ENCODE measurements around the gene PPP1R12B. TPM values are rescaled to one million over a fixed set of nuclear protein-coding genes. Genes with fewer than 3 reads are reported as not detected.

The PPP1R12B gene
- total and polyA plus RNA-seq, 2 experiments from 2014 or later, result 13.2 to 13.8 TPM

- Mint-ChIP-seq H3K4me1 (peaks cover 35% of the 10 kb centered on the region), H3K27ac (no peak overlapping the region), H3K27me3 (ENCODE audit: insufficient read depth, low read depth, poor library complexity) (no peaks in the 10 kb centered on the region), H3K4me3 (no peak overlapping the region), H3K9me3 (no peaks in the 10 kb centered on the region), H3K36me3 (ENCODE audit: low read depth) (no peaks in the 10 kb centered on the region; the same call in 2 of the 3 replicates)
- DNase-seq (ENCODE audit: low spot score) (peak; percentile 78), ATAC-seq (peak; percentile 57)
- Histone ChIP-seq H4K20me1 (replicated peaks; ENCODE audit: insufficient read depth) (no peaks in the 10 kb centered on the region), H3K4me3 (no peak overlapping the region), H3K36me3 (ENCODE audit: insufficient read depth) (no peaks in the 10 kb centered on the region), H3K9me2 (ENCODE audit: insufficient read depth) (no peaks in the 10 kb centered on the region), H2AFZ (no peak overlapping the region), H3K79me2 (replicated peaks; ENCODE audit: insufficient read depth) (no peaks in the 10 kb centered on the region), H3F3A (replicated peaks; ENCODE audit: low read depth) (no peaks in the 10 kb centered on the region), H3K4me1 (ENCODE audit: insufficient read depth) (peaks cover 30% of the 10 kb centered on the region), H3K27me3 (ENCODE audit: insufficient read depth) (no peaks in the 10 kb centered on the region), H3K4me2 (no peak overlapping the region), H3K27ac (ENCODE audit: low read depth) (no peak overlapping the region)
- TF ChIP-seq, protein P1, sequence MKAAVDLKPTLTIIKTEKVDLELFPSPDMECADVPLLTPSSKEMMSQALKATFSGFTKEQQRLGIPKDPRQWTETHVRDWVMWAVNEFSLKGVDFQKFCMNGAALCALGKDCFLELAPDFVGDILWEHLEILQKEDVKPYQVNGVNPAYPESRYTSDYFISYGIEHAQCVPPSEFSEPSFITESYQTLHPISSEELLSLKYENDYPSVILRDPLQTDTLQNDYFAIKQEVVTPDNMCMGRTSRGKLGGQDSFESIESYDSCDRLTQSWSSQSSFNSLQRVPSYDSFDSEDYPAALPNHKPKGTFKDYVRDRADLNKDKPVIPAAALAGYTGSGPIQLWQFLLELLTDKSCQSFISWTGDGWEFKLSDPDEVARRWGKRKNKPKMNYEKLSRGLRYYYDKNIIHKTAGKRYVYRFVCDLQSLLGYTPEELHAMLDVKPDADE (IDR thresholded peaks at IDR 0.05), result no peak
- TF ChIP-seq CREB1 (CRISPR knock-in tag; IDR thresholded peaks at IDR 0.05; ENCODE audit: low read depth), result no peak
- TF ChIP-seq STAT1 (IDR thresholded peaks at IDR 0.05; ENCODE audit: unreplicated experiment), result no peak
- no peak for TF ChIP-seq ZNF331 (CRISPR knock-in tag; IDR thresholded peaks at IDR 0.05; ENCODE audit: low read depth)
- TF ChIP-seq, protein P2, sequence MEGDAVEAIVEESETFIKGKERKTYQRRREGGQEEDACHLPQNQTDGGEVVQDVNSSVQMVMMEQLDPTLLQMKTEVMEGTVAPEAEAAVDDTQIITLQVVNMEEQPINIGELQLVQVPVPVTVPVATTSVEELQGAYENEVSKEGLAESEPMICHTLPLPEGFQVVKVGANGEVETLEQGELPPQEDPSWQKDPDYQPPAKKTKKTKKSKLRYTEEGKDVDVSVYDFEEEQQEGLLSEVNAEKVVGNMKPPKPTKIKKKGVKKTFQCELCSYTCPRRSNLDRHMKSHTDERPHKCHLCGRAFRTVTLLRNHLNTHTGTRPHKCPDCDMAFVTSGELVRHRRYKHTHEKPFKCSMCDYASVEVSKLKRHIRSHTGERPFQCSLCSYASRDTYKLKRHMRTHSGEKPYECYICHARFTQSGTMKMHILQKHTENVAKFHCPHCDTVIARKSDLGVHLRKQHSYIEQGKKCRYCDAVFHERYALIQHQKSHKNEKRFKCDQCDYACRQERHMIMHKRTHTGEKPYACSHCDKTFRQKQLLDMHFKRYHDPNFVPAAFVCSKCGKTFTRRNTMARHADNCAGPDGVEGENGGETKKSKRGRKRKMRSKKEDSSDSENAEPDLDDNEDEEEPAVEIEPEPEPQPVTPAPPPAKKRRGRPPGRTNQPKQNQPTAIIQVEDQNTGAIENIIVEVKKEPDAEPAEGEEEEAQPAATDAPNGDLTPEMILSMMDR (conservative IDR thresholded peaks at IDR 0.05; ENCODE audit: low read depth in 2 of 2), result peak; percentile 90 to 99
- no peak for TF ChIP-seq NANOG (IDR thresholded peaks at IDR 0.05; ENCODE audit: borderline replicate concordance)
- TF ChIP-seq EZH2phosphoT487 (IDR thresholded peaks at IDR 0.05; ENCODE audit: unreplicated experiment), result no peak
- TF ChIP-seq REST (IDR thresholded peaks at IDR 0.05; ENCODE audit: unreplicated experiment), result no peak
- TF ChIP-seq, protein P3, sequence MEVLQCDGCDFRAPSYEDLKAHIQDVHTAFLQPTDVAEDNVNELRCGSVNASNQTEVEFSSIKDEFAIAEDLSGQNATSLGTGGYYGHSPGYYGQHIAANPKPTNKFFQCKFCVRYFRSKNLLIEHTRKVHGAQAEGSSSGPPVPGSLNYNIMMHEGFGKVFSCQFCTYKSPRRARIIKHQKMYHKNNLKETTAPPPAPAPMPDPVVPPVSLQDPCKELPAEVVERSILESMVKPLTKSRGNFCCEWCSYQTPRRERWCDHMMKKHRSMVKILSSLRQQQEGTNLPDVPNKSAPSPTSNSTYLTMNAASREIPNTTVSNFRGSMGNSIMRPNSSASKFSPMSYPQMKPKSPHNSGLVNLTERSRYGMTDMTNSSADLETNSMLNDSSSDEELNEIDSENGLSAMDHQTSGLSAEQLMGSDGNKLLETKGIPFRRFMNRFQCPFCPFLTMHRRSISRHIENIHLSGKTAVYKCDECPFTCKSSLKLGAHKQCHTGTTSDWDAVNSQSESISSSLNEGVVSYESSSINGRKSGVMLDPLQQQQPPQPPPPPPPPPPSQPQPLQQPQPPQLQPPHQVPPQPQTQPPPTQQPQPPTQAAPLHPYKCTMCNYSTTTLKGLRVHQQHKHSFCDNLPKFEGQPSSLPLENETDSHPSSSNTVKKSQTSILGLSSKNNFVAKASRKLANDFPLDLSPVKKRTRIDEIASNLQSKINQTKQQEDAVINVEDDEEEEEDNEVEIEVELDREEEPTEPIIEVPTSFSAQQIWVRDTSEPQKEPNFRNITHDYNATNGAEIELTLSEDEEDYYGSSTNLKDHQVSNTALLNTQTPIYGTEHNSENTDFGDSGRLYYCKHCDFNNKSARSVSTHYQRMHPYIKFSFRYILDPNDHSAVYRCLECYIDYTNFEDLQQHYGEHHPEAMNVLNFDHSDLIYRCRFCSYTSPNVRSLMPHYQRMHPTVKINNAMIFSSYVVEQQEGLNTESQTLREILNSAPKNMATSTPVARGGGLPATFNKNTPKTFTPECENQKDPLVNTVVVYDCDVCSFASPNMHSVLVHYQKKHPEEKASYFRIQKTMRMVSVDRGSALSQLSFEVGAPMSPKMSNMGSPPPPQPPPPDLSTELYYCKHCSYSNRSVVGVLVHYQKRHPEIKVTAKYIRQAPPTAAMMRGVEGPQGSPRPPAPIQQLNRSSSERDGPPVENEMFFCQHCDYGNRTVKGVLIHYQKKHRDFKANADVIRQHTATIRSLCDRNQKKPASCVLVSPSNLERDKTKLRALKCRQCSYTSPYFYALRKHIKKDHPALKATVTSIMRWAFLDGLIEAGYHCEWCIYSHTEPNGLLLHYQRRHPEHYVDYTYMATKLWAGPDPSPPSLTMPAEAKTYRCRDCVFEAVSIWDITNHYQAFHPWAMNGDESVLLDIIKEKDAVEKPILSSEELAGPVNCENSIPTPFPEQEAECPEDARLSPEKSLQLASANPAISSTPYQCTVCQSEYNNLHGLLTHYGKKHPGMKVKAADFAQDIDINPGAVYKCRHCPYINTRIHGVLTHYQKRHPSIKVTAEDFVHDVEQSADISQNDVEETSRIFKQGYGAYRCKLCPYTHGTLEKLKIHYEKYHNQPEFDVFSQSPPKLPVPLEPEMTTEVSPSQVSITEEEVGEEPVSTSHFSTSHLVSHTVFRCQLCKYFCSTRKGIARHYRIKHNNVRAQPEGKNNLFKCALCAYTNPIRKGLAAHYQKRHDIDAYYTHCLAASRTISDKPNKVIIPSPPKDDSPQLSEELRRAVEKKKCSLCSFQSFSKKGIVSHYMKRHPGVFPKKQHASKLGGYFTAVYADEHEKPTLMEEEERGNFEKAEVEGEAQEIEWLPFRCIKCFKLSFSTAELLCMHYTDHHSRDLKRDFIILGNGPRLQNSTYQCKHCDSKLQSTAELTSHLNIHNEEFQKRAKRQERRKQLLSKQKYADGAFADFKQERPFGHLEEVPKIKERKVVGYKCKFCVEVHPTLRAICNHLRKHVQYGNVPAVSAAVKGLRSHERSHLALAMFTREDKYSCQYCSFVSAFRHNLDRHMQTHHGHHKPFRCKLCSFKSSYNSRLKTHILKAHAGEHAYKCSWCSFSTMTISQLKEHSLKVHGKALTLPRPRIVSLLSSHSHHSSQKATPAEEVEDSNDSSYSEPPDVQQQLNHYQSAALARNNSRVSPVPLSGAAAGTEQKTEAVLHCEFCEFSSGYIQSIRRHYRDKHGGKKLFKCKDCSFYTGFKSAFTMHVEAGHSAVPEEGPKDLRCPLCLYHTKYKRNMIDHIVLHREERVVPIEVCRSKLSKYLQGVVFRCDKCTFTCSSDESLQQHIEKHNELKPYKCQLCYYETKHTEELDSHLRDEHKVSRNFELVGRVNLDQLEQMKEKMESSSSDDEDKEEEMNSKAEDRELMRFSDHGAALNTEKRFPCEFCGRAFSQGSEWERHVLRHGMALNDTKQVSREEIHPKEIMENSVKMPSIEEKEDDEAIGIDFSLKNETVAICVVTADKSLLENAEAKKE (CRISPR knock-in tag; IDR thresholded peaks at IDR 0.05), result no peak
Measured at GRCh38 chr1:202571719-202572339, 223.3 kb downstream of the PPP1R12B start.
